ENCODE data around the gene C1D. TPM values are rescaled to one million over a fixed set of nuclear protein-coding genes. Genes with fewer than 3 reads are reported as not detected.
"Not testable (repeated sequence)": the region's sequence is repeated elsewhere in the genome, so short reads cannot be mapped to it uniquely, and the experiment has no call there.

Gene C1D
- total RNA-seq, 1 donor from 2014 or later, result 19.3 TPM

- Mint-ChIP-seq H3K4me3 (ENCODE audit: unreplicated experiment) (no peak overlapping the region), H3K9me3 (ENCODE audit: unreplicated experiment) (peaks cover 4% of the 10 kb centered on the region), H3K27ac (ENCODE audit: unreplicated experiment) (no peak overlapping the region), H3K36me3 (ENCODE audit: unreplicated experiment) (no peaks in the 10 kb centered on the region), H3K4me1 (ENCODE audit: unreplicated experiment) (peaks cover 6% of the 10 kb centered on the region), H3K27me3 (ENCODE audit: unreplicated experiment) (no peaks in the 10 kb centered on the region)
- TF ChIP-seq CTCF (IDR thresholded peaks at IDR 0.05), result no peak
- DNase-seq (ENCODE audit: extremely low spot score, unreplicated experiment), result no peak
Measured at GRCh38 chr2:67997903-67998302, 64.9 kb downstream of the C1D start.

- no peak for TF ChIP-seq CTCF (IDR thresholded peaks at IDR 0.05)
- DNase-seq (ENCODE audit: extremely low spot score, unreplicated experiment), result no peak
- peaks cover 6% of the 10 kb centered on the region for H3K4me1 Mint-ChIP-seq (ENCODE audit: unreplicated experiment)
Measured at GRCh38 chr2:67997528-67997900, 65.3 kb downstream of the C1D start.

DNA sequence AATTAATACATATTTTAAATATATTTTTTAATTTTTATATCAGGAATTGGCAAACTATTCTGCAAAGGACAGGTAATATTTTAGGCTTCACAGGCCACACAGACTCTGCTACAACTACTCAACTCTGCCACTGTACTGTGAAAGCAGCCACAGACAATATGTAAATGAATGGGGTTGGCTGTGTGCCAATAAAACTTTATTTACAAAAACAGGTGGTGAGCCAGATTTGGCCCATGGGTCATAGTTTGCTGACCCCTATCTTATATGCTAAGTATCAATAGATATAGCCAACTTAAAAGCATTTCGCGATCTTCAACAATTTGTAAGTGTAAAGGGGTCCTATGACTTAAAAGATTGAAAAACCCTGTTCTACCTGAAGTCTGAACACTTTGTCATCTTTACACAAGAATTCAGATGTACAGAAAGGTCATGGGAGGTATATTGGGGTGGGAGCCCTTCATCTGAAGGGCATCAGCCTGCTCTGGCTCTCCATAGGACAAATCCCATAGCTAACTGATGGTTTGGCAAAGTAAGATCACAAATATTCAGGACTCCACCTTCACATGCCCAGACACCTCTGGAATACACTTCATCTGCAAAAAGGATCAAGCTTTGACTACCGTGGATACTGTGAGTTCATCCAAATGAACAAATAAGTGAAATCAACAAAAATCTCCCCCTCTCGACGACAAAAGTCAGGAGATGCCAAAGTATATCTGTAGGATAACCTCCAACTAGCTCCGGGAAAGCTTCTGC, 65.9 kb downstream of the C1D start:
- no peaks in the 10 kb centered on the region for H3K36me3 Mint-ChIP-seq (ENCODE audit: unreplicated experiment)
- peaks cover 6% of the 10 kb centered on the region for H3K4me1 Mint-ChIP-seq (ENCODE audit: unreplicated experiment)
- H3K9me3 Mint-ChIP-seq (ENCODE audit: unreplicated experiment), result no peaks in the 10 kb centered on the region
- no peak overlapping the region for H3K27ac Mint-ChIP-seq (ENCODE audit: unreplicated experiment)
- no peak for DNase-seq (ENCODE audit: extremely low spot score, unreplicated experiment)
- H3K4me3 Mint-ChIP-seq (ENCODE audit: unreplicated experiment), result no peak overlapping the region
- TF ChIP-seq CTCF (IDR thresholded peaks at IDR 0.05), result no peak
- H3K27me3 Mint-ChIP-seq (ENCODE audit: unreplicated experiment), result no peaks in the 10 kb centered on the region

More at GRCh38 chr2:67997528-67997900, 65.3 kb downstream of the C1D start:
- no peak overlapping the region for H3K4me3 Mint-ChIP-seq (ENCODE audit: unreplicated experiment)
- H3K27me3 Mint-ChIP-seq (ENCODE audit: unreplicated experiment), result no peaks in the 10 kb centered on the region
- H3K9me3 Mint-ChIP-seq (ENCODE audit: unreplicated experiment), result peaks cover 2% of the 10 kb centered on the region
- H3K36me3 Mint-ChIP-seq (ENCODE audit: unreplicated experiment), result no peaks in the 10 kb centered on the region
- no peak overlapping the region for H3K27ac Mint-ChIP-seq (ENCODE audit: unreplicated experiment)

- Mint-ChIP-seq H3K27me3 (ENCODE audit: unreplicated experiment) (no peaks in the 10 kb centered on the region), H3K27ac (ENCODE audit: unreplicated experiment) (no peak overlapping the region), H3K4me1 (ENCODE audit: unreplicated experiment) (peaks cover 6% of the 10 kb centered on the region), H3K4me3 (ENCODE audit: unreplicated experiment) (no peak overlapping the region), H3K36me3 (ENCODE audit: unreplicated experiment) (no peaks in the 10 kb centered on the region), H3K9me3 (ENCODE audit: unreplicated experiment) (no peaks in the 10 kb centered on the region)
- no peak for DNase-seq (ENCODE audit: extremely low spot score, unreplicated experiment)
- no peak for TF ChIP-seq CTCF (IDR thresholded peaks at IDR 0.05)
Measured at GRCh38 chr2:67994716-67995115, 68.1 kb downstream of the C1D start.

- not testable (repeated sequence) for DNase-seq (ENCODE audit: extremely low spot score, unreplicated experiment); H3K36me3 Mint-ChIP-seq (ENCODE audit: unreplicated experiment); H3K4me1 Mint-ChIP-seq (ENCODE audit: unreplicated experiment); H3K27me3 Mint-ChIP-seq (ENCODE audit: unreplicated experiment); H3K27ac Mint-ChIP-seq (ENCODE audit: unreplicated experiment); H3K9me3 Mint-ChIP-seq (ENCODE audit: unreplicated experiment); H3K4me3 Mint-ChIP-seq (ENCODE audit: unreplicated experiment)
Measured at GRCh38 chr2:67994069-67994468, 68.7 kb downstream of the C1D start.

All from osteocyte (in vitro differentiated cells).